Amniotic stem cell (primary cell): ENCODE data around the gene TEN1.
A peak's percentile ranks its signal among the peaks of the same experiment; 100 is the strongest.

ENCODE experiments used
- DNase-seq: peaks from one replicate; lab custom pipeline; 2025; lab: John Stamatoyannopoulos, UW

TEN1 gene

GRCh38 chr17:75979705-75980187 is 706 bp downstream of the TEN1 start:
- DNase-seq, result peak; percentile 65

- DNase-seq, result no peak
Observed at GRCh38 chr17:75980188-75981018, 1.4 kb downstream of the TEN1 start.

GRCh38 chr17:75981019-75981615 is 2.1 kb downstream of the TEN1 start:
- no peak for DNase-seq

GRCh38 chr17:75983501-75984181 is 4.6 kb downstream of the TEN1 start:
- no peak for DNase-seq

- no peak for DNase-seq
Observed at GRCh38 chr17:75985986-75986385, 6.9 kb downstream of the TEN1 start.

GRCh38 chr17:75987041-75987440 is 8.0 kb downstream of the TEN1 start:
- no peak for DNase-seq

- no peak for DNase-seq
Observed at GRCh38 chr17:75991396-75991795, 12.4 kb downstream of the TEN1 start.

- DNase-seq, result no peak
Observed at GRCh38 chr17:75994802-75995370, 15.8 kb downstream of the TEN1 start.

- no peak for DNase-seq
Observed at GRCh38 chr17:75995385-75995925, 16.4 kb downstream of the TEN1 start.

- no peak for DNase-seq
Observed at GRCh38 chr17:75996665-75997590, 17.9 kb downstream of the TEN1 start.

- no peak for DNase-seq
Observed at GRCh38 chr17:75998327-75998795, 19.3 kb downstream of the TEN1 start.

- no peak for DNase-seq
Observed at GRCh38 chr17:76000016-76000754, 21.1 kb downstream of the TEN1 start.

GRCh38 chr17:76000755-76001521 is 21.9 kb downstream of the TEN1 start, which contains the start of gene CDK3:
TSS of gene CDK3 (plus strand) at chr17:76000855. CDS start at chr17:76001426, 571 bp downstream.
- no peak for DNase-seq

- DNase-seq, result no peak
Observed at GRCh38 chr17:76002100-76002499, 23.1 kb downstream of the TEN1 start.

GRCh38 chr17:76003915-76004314 is 24.9 kb downstream of the TEN1 start:
- no peak for DNase-seq

GRCh38 chr17:76004750-76005262 is 25.8 kb downstream of the TEN1 start:
- no peak for DNase-seq

- DNase-seq, result no peak
Observed at GRCh38 chr17:76005263-76006149, 26.5 kb downstream of the TEN1 start.
